ENCODE results near the gene RAB40A. TPM values are rescaled to one million over a fixed set of nuclear protein-coding genes. Genes with fewer than 3 reads are reported as not detected.
"Not testable (repeated sequence)": the region's sequence is repeated elsewhere in the genome, so short reads cannot be mapped to it uniquely, and the experiment has no call there.

RAB40A gene
- total RNA-seq, 2 donors from 2014 or later, result 0.51 to 0.66 TPM

DNA sequence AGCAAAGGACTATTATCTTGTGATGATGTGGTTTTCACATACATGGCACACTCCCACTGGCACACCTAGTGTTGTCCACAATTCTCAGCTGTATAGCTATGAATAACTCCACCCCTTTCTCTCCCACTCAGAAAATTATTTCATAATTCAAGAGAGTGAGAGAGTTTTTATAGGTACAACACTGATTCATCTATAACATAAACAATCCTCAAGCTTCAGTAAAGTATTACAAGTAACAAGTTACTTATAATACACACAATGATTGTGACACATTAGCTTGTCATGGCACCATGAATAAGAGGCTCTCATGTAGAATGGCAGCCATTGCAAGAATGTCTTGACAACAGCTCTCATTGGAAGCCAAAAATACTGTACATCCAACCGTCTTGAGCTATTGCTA, 43.9 kb downstream of the RAB40A start:
- no peaks in the 10 kb centered on the region for H3K9me3 Mint-ChIP-seq
- Histone ChIP-seq H3K27me3 (ENCODE audit: control insufficient read depth, insufficient read depth, low read length, poor library complexity, severe bottlenecking) (no peaks in the 10 kb centered on the region), H3K36me3 (ENCODE audit: control insufficient read depth, insufficient read depth, low read length) (peaks cover 6% of the 10 kb centered on the region), H3K9ac (ENCODE audit: extremely low read depth, low read length, poor library complexity, severe bottlenecking) (no peak overlapping the region), H3K9me3 (ENCODE audit: control insufficient read depth, low read length) (no peaks in the 10 kb centered on the region), H3K27ac (ENCODE audit: low read depth, low read length) (no peak overlapping the region), H3K4me3 (ENCODE audit: low read length) (no peak overlapping the region), H3K4me1 (ENCODE audit: control insufficient read depth, insufficient read depth, low read length) (no peaks in the 10 kb centered on the region)
- TF ChIP-seq, protein P1, sequence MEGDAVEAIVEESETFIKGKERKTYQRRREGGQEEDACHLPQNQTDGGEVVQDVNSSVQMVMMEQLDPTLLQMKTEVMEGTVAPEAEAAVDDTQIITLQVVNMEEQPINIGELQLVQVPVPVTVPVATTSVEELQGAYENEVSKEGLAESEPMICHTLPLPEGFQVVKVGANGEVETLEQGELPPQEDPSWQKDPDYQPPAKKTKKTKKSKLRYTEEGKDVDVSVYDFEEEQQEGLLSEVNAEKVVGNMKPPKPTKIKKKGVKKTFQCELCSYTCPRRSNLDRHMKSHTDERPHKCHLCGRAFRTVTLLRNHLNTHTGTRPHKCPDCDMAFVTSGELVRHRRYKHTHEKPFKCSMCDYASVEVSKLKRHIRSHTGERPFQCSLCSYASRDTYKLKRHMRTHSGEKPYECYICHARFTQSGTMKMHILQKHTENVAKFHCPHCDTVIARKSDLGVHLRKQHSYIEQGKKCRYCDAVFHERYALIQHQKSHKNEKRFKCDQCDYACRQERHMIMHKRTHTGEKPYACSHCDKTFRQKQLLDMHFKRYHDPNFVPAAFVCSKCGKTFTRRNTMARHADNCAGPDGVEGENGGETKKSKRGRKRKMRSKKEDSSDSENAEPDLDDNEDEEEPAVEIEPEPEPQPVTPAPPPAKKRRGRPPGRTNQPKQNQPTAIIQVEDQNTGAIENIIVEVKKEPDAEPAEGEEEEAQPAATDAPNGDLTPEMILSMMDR (conservative IDR thresholded peaks at IDR 0.05), result no peak
- no peaks in the 10 kb centered on the region for H3K4me1 Mint-ChIP-seq
- DNase-seq, result no peak
- no peak overlapping the region for H3K4me3 Mint-ChIP-seq
- WGBS, 2 experiments (ENCODE audit: insufficient coverage in 1 of 2, insufficient read length in 1 of 2), result 100% methylated on average over 1 of the region's 1 CpG; no CpG with 5 or more reads in 1 of the 2 experiments
- H3K36me3 Mint-ChIP-seq (ENCODE audit: low read depth), result peaks cover 11% of the 10 kb centered on the region
- no peak overlapping the region for H3K27ac Mint-ChIP-seq
- peaks cover 3% of the 10 kb centered on the region for H3K27me3 Mint-ChIP-seq (ENCODE audit: insufficient read depth)

GRCh38 chrX:103469977-103470376, 49.3 kb downstream of the RAB40A start:
- DNase-seq; H3K36me3 ChIP-seq (ENCODE audit: control insufficient read depth, insufficient read depth, low read length); H3K27me3 Mint-ChIP-seq (ENCODE audit: insufficient read depth); H3K9me3 ChIP-seq (ENCODE audit: control insufficient read depth, low read length); H3K4me1 ChIP-seq (ENCODE audit: control insufficient read depth, insufficient read depth, low read length); H3K9me3 Mint-ChIP-seq; H3K4me3 Mint-ChIP-seq; H3K27ac Mint-ChIP-seq; H3K27ac ChIP-seq (ENCODE audit: low read depth, low read length); H3K9ac ChIP-seq (ENCODE audit: extremely low read depth, low read length, poor library complexity, severe bottlenecking); H3K4me3 ChIP-seq (ENCODE audit: low read length); H3K27me3 ChIP-seq (ENCODE audit: control insufficient read depth, insufficient read depth, low read length, poor library complexity, severe bottlenecking): not testable (repeated sequence)
- peaks cover 13% of the 10 kb centered on the region for H3K4me1 Mint-ChIP-seq
- peaks cover 30% of the 10 kb centered on the region for H3K36me3 Mint-ChIP-seq (ENCODE audit: low read depth)
- WGBS, 2 experiments (ENCODE audit: insufficient coverage in 1 of 2, insufficient read length in 1 of 2), result 94% methylated on average over 6 of the region's 8 CpGs; no CpG with 5 or more reads in 1 of the 2 experiments

- Histone ChIP-seq H3K27ac (ENCODE audit: low read depth, low read length) (no peak overlapping the region), H3K27me3 (ENCODE audit: control insufficient read depth, insufficient read depth, low read length, poor library complexity, severe bottlenecking) (no peaks in the 10 kb centered on the region), H3K4me1 (ENCODE audit: control insufficient read depth, insufficient read depth, low read length) (no peaks in the 10 kb centered on the region), H3K9ac (ENCODE audit: extremely low read depth, low read length, poor library complexity, severe bottlenecking) (no peak overlapping the region), H3K4me3 (ENCODE audit: low read length) (no peak overlapping the region), H3K9me3 (ENCODE audit: control insufficient read depth, low read length) (no peaks in the 10 kb centered on the region), H3K36me3 (ENCODE audit: control insufficient read depth, insufficient read depth, low read length) (no peaks in the 10 kb centered on the region)
- H3K9me3 Mint-ChIP-seq, result no peaks in the 10 kb centered on the region
- peaks cover 26% of the 10 kb centered on the region for H3K4me1 Mint-ChIP-seq
- no peak for DNase-seq
- H3K4me3 Mint-ChIP-seq, result no peak overlapping the region
- TF ChIP-seq, protein P1 (conservative IDR thresholded peaks at IDR 0.05), result no peak
- WGBS, 2 experiments (ENCODE audit: insufficient coverage in 1 of 2, insufficient read length in 1 of 2), result 75% methylated on average over 2 of the region's 2 CpGs; no CpG with 5 or more reads in 1 of the 2 experiments
- H3K27me3 Mint-ChIP-seq (ENCODE audit: insufficient read depth), result peaks cover 3% of the 10 kb centered on the region
- H3K36me3 Mint-ChIP-seq (ENCODE audit: low read depth), result peaks cover 30% of the 10 kb centered on the region
- no peak overlapping the region for H3K27ac Mint-ChIP-seq
Observed at GRCh38 chrX:103467887-103468286, 51.4 kb downstream of the RAB40A start.

GRCh38 chrX:103467156-103467555, 52.1 kb downstream of the RAB40A start:
- Mint-ChIP-seq H3K27me3 (ENCODE audit: insufficient read depth) (peaks cover 3% of the 10 kb centered on the region), H3K4me1 (peaks cover 26% of the 10 kb centered on the region), H3K9me3 (no peaks in the 10 kb centered on the region), H3K36me3 (ENCODE audit: low read depth) (peaks cover 30% of the 10 kb centered on the region), H3K27ac (no peak overlapping the region), H3K4me3 (no peak overlapping the region)
- no peak for DNase-seq
- Histone ChIP-seq H3K27ac (ENCODE audit: low read depth, low read length) (no peak overlapping the region), H3K4me3 (ENCODE audit: low read length) (no peak overlapping the region), H3K9me3 (ENCODE audit: control insufficient read depth, low read length) (no peaks in the 10 kb centered on the region), H3K27me3 (ENCODE audit: control insufficient read depth, insufficient read depth, low read length, poor library complexity, severe bottlenecking) (no peaks in the 10 kb centered on the region), H3K4me1 (ENCODE audit: control insufficient read depth, insufficient read depth, low read length) (no peaks in the 10 kb centered on the region), H3K36me3 (ENCODE audit: control insufficient read depth, insufficient read depth, low read length) (no peaks in the 10 kb centered on the region), H3K9ac (ENCODE audit: extremely low read depth, low read length, poor library complexity, severe bottlenecking) (no peak overlapping the region)
- TF ChIP-seq, protein P1 (conservative IDR thresholded peaks at IDR 0.05), result no peak
- WGBS, 2 experiments (ENCODE audit: insufficient coverage in 1 of 2, insufficient read length in 1 of 2), result 60 to 100% methylated on average over 1 to 2 of the region's 2 CpGs

Data from endodermal cell (in vitro differentiated cells).